ENCODE results near the gene MYL3. TPM values are rescaled to one million over a fixed set of nuclear protein-coding genes. Genes with fewer than 3 reads are reported as not detected.
A peak's percentile ranks its signal among the peaks of the same experiment; 100 is the strongest.

Gene MYL3
- total RNA-seq, 1 experiment from 2014 or later = not detected

DNA sequence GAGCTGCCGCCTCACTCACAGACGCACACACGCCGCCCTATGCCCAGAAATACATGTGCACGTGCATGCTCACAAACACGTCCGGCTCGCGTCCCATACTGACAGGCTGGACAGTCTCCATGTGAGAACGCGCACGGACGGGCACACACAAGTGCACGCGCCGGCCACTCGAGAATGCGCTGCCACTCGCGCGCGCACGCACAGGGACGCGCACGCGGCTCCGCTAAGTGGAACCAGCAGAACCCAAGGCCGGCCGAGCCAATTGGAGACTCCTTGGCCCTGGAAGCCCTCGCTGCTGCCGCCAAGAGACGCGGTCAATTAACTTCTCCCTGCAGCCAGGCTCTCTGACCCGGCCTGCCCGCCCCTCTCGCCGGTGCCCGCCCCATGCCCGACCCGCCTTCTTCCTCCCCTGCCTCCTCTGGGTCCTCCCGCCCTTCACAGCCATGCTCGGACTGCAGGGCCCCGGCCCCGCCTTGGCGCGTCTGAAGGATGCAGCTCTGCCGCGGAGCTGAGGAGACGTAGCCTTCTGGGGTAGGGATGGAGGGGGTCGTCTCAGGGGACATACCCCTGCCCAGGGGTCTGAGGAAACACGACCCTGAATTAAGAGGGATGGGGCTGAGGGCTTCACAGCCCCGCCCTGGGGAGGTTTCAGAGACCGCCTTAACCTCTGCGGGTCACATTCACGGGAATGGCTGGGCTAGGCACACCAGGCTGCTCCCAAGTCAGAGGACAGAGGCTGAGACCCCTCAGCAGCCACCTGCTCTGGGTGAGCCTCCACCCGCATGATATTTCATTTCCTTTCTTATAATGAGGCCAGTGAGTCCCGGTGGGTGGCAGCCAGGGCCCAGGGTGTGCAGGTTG is 29.3 kb upstream of the MYL3 start:
- Histone ChIP-seq H3K9me2 (replicated peaks; ENCODE audit: low read length) (no peaks in the 10 kb centered on the region), H2AFZ (ENCODE audit: low read length) (peak overlapping the region; percentile 87), H3K4me1 (ENCODE audit: insufficient read depth, low read length) (peaks cover 4% of the 10 kb centered on the region; the same call in 1 of the 2 replicates), H3K9ac (ENCODE audit: low read length) (no peak overlapping the region), H3K4me3 (ENCODE audit: low read length) (peak overlapping the region; percentile 63), H4K20me1 (ENCODE audit: low read length) (no peaks in the 10 kb centered on the region), H3F3A (ENCODE audit: low read length, unreplicated experiment) (no peaks in the 10 kb centered on the region), H3K9me3 (ENCODE audit: low read length) (no peaks in the 10 kb centered on the region), H3K36me3 (ENCODE audit: low read depth, low read length) (no peaks in the 10 kb centered on the region), H3K4me2 (ENCODE audit: low read length) (peak overlapping the region; percentile 88), H3K27me3 (ENCODE audit: low read length) (no peaks in the 10 kb centered on the region), H3K79me2 (ENCODE audit: low read length) (no peaks in the 10 kb centered on the region), H3K27ac (ENCODE audit: low read length) (no peak overlapping the region)
- no peak for TF ChIP-seq EZH2 (IDR thresholded peaks at IDR 0.05; ENCODE audit: low read length, unreplicated experiment)
- TF ChIP-seq EZH2phosphoT487 (IDR thresholded peaks at IDR 0.05; ENCODE audit: borderline replicate concordance, low read length) = no peak
- peak; percentile 82 for ATAC-seq
- ChIA-PET CTCF (interaction anchor here (0.6 kb wide), 1 partner anchor 11 kb away, joined by 3 read pairs; no protein-coding TSS in a partner anchor), POLR2A (ENCODE audit: unreplicated experiment) (interaction anchor here (0.6 kb wide), 1 partner anchor 489 kb away, joined by 3 read pairs; no protein-coding TSS in a partner anchor)
- intact Hi-C loops (cut with micrococcal nuclease) = no loop called here
- peak; percentile 54 for DNase-seq
- no TSS peak for BruUV-seq (replicated peaks)

DNA sequence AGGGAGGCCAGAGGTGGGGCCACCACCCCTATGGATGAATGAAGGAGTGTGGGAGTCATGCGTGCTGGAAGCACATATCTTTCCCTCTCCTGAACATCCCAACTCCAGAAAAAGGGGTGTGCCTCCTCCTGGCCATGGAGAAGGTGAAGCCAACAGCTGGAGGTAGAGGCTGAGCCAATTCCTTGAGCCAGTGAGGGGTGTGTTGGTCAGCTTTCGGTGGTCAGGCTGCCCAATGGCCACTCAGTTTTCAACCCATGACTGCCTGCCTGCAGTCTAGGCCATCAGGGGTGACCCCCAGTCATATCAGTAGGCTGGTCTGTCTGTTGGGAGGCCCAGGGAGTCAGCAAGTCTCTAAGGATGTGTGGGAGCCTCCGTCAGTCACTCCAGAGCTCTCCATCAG is 27.9 kb upstream of the MYL3 start:
- ATAC-seq (no peak), DNase-seq (no peak)
- Histone ChIP-seq H3K4me2 (ENCODE audit: low read length) (no peak overlapping the region), H3K4me3 (ENCODE audit: low read length) (no peak overlapping the region), H3K36me3 (ENCODE audit: low read depth, low read length) (no peaks in the 10 kb centered on the region), H3K4me1 (ENCODE audit: insufficient read depth, low read length) (peaks cover 4% of the 10 kb centered on the region; the same call in 1 of the 2 replicates), H3K79me2 (ENCODE audit: low read length) (no peaks in the 10 kb centered on the region), H3K9me3 (ENCODE audit: low read length) (no peaks in the 10 kb centered on the region), H3K27ac (ENCODE audit: low read length) (no peak overlapping the region), H3K9me2 (replicated peaks; ENCODE audit: low read length) (no peaks in the 10 kb centered on the region), H4K20me1 (ENCODE audit: low read length) (no peaks in the 10 kb centered on the region), H3F3A (ENCODE audit: low read length, unreplicated experiment) (no peaks in the 10 kb centered on the region), H2AFZ (ENCODE audit: low read length) (no peak overlapping the region), H3K9ac (ENCODE audit: low read length) (no peak overlapping the region), H3K27me3 (ENCODE audit: low read length) (no peaks in the 10 kb centered on the region)
- no peak for TF ChIP-seq EZH2 (IDR thresholded peaks at IDR 0.05; ENCODE audit: low read length, unreplicated experiment)
- no peak for TF ChIP-seq EZH2phosphoT487 (IDR thresholded peaks at IDR 0.05; ENCODE audit: borderline replicate concordance, low read length)
- TF ChIP-seq, protein P1, sequence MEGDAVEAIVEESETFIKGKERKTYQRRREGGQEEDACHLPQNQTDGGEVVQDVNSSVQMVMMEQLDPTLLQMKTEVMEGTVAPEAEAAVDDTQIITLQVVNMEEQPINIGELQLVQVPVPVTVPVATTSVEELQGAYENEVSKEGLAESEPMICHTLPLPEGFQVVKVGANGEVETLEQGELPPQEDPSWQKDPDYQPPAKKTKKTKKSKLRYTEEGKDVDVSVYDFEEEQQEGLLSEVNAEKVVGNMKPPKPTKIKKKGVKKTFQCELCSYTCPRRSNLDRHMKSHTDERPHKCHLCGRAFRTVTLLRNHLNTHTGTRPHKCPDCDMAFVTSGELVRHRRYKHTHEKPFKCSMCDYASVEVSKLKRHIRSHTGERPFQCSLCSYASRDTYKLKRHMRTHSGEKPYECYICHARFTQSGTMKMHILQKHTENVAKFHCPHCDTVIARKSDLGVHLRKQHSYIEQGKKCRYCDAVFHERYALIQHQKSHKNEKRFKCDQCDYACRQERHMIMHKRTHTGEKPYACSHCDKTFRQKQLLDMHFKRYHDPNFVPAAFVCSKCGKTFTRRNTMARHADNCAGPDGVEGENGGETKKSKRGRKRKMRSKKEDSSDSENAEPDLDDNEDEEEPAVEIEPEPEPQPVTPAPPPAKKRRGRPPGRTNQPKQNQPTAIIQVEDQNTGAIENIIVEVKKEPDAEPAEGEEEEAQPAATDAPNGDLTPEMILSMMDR (conservative IDR thresholded peaks at IDR 0.05; ENCODE audit: low read depth, low read length) = no peak
- intact Hi-C loops (cut with micrococcal nuclease) = no loop called here
- ChIA-PET CTCF (no interaction called here), POLR2A (ENCODE audit: unreplicated experiment) (no interaction called here)
- BruUV-seq (replicated peaks) = no TSS peak

DNA sequence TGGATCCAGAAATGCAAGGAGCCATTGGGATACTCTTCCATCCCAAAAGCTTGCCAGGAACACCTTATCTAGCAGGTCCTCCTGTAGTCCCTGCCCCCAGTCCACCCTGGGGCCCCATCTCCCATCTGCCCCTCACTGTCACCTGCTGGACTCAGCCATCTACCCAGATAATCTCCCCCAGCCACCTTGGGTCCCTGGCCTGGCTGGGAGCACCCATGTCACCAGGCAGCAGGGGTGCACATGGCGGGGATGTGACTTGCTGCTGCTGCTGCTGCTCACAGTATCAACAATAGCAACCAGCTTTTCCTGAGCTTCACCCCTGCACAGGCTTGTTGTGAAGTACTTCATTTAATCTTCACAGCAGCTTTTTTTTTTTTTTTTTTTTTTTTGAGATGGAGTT is 26.9 kb upstream of the MYL3 start:
- DNase-seq = no peak
- no peaks in the 10 kb centered on the region for H3K9me2 ChIP-seq (replicated peaks; ENCODE audit: low read length)
- no peak overlapping the region for H3K4me2 ChIP-seq (ENCODE audit: low read length)
- no peak overlapping the region for H3K9ac ChIP-seq (ENCODE audit: low read length)
- CTCF ChIA-PET = no interaction called here
- H3K4me1 ChIP-seq (ENCODE audit: insufficient read depth, low read length) = peaks cover 4% of the 10 kb centered on the region; the same call in 1 of the 2 replicates
- H4K20me1 ChIP-seq (ENCODE audit: low read length) = no peaks in the 10 kb centered on the region
- no peak overlapping the region for H3K4me3 ChIP-seq (ENCODE audit: low read length)
- no peaks in the 10 kb centered on the region for H3K79me2 ChIP-seq (ENCODE audit: low read length)
- no TSS peak for BruUV-seq (replicated peaks)
- TF ChIP-seq, protein P1 (conservative IDR thresholded peaks at IDR 0.05; ENCODE audit: low read depth, low read length) = no peak
- no peak for TF ChIP-seq EZH2phosphoT487 (IDR thresholded peaks at IDR 0.05; ENCODE audit: borderline replicate concordance, low read length)
- TF ChIP-seq EZH2 (IDR thresholded peaks at IDR 0.05; ENCODE audit: low read length, unreplicated experiment) = no peak
- H3F3A ChIP-seq (ENCODE audit: low read length, unreplicated experiment) = no peaks in the 10 kb centered on the region
- no peak for ATAC-seq
- intact Hi-C loops (cut with micrococcal nuclease) = no loop called here
- no peaks in the 10 kb centered on the region for H3K27me3 ChIP-seq (ENCODE audit: low read length)
- H3K36me3 ChIP-seq (ENCODE audit: low read depth, low read length) = no peaks in the 10 kb centered on the region
- POLR2A ChIA-PET (ENCODE audit: unreplicated experiment) = no interaction called here
- H3K27ac ChIP-seq (ENCODE audit: low read length) = no peak overlapping the region
- H3K9me3 ChIP-seq (ENCODE audit: low read length) = no peaks in the 10 kb centered on the region
- no peak overlapping the region for H2AFZ ChIP-seq (ENCODE audit: low read length)
